Prostate gland (tissue), 2 donors: ENCODE measurements around the gene IL3.

ENCODE experiments used
- POLR2A ChIP-seq: fragments of 450-650 bp; IDR thresholded peaks from one replicate; pipeline ENCODE4 v1.6.1; 2016; ENCODE audit warnings: antibody characterized with exemption, mild to moderate bottlenecking
- POLR2AphosphoS5 ChIP-seq: sonication (generic); formaldehyde crosslinking; IDR thresholded peaks from one replicate; pipeline ENCODE4 v1.6.1; 2017; ENCODE audit warnings: antibody characterized with exemption
- TF ChIP-seq, protein P1 (sequence below), 4 experiments: fragments of 200-600 bp in 2 of 4; fragments of 450-650 bp in 2 of 4; sonication (generic) in 2 of 4; IDR thresholded peaks; 1 replicate in 3 of 4; 2 replicates in 1 of 4; pipeline ENCODE4 v1.5.1; 2016 to 2019; ENCODE audit warnings: antibody characterized with exemption in 4 of 4, mild to moderate bottlenecking in 2 of 4, moderate library complexity in 2 of 4

DNA sequence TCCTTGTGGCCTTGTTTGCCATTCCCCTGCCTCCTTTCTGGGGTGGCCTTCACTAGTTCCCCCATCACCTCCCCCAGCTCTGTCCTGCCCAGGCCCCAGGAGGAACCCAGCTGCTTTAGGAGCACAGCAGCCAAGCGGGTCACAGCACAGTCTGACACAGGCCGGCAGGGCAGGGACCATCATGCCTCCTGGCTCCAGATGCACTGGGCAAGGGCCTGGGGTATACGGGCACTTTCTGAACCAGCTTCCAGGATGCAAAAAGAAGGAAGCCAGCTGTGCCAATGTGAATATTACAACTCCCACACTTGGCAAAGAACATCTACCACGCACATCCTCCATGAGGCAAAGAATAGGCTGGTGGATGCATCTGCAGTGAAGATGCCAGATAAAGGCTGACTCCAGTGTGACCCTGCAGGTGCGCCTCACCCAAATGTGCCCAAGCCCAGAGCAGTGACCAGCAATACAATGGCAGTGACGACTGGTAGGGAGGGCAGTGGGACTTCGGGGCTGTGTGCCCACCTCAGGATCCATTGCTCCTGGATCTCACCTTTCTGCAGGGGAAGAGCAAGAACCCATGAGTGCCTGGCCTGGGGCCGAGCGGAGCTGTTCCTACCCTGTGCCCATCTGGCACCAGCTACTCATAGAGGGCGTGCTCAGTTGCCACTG is 6.3 kb upstream of the IL3 start:
- TF ChIP-seq, protein P1, sequence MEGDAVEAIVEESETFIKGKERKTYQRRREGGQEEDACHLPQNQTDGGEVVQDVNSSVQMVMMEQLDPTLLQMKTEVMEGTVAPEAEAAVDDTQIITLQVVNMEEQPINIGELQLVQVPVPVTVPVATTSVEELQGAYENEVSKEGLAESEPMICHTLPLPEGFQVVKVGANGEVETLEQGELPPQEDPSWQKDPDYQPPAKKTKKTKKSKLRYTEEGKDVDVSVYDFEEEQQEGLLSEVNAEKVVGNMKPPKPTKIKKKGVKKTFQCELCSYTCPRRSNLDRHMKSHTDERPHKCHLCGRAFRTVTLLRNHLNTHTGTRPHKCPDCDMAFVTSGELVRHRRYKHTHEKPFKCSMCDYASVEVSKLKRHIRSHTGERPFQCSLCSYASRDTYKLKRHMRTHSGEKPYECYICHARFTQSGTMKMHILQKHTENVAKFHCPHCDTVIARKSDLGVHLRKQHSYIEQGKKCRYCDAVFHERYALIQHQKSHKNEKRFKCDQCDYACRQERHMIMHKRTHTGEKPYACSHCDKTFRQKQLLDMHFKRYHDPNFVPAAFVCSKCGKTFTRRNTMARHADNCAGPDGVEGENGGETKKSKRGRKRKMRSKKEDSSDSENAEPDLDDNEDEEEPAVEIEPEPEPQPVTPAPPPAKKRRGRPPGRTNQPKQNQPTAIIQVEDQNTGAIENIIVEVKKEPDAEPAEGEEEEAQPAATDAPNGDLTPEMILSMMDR (IDR thresholded peaks at IDR 0.05): no peak
- TF ChIP-seq POLR2A (no peak), POLR2AphosphoS5 (no peak)
